ENCODE results near the gene PAPLN.

GRCh38 chr14:73237219-73237785 lies at the start of gene PAPLN:
- TF ChIP-seq CTCF (conservative IDR thresholded peaks at IDR 0.05; ENCODE audit: low read depth, low read length) = no peak
- TF ChIP-seq EZH2 (IDR thresholded peaks at IDR 0.05; ENCODE audit: borderline replicate concordance, low read depth, low read length, poor library complexity, severe bottlenecking) = no peak
